MM.1S (cell line): ENCODE measurements around the gene ATN1.

ENCODE experiments used
- CTCF ChIP-seq: fragments of 300-600 bp; sonication (generic); IDR thresholded peaks from 2 replicates; pipeline ENCODE4 v1.5.1; 2016; ENCODE audit warnings: antibody characterized with exemption, low read length, mixed read lengths
- EZH2 ChIP-seq: fragments of 300-600 bp; sonication (generic); optimal IDR thresholded peaks from 2 replicates; pipeline ENCODE3; 2017; ENCODE audit warnings: low read depth, mild to moderate bottlenecking, antibody characterized with exemption, low read length, mixed read lengths
- EZH2phosphoT487 ChIP-seq: fragments of 300-600 bp; sonication (generic); IDR thresholded peaks from 2 replicates; pipeline ENCODE4 v1.6.1; 2018; ENCODE audit warnings: antibody characterized with exemption, low read length

- TF ChIP-seq CTCF (no peak), EZH2phosphoT487 (no peak), EZH2 (no peak)
Measured at GRCh38 chr12:6896846-6897435, 30.8 kb upstream of the ATN1 start.
